HCEC 1CT (cell line): ENCODE data around the gene TIMP4.

Experiments
- DNase-seq: peaks from one replicate; pipeline ENCODE4 v3.0.0-alpha.2; 2017

The TIMP4 gene

DNA sequence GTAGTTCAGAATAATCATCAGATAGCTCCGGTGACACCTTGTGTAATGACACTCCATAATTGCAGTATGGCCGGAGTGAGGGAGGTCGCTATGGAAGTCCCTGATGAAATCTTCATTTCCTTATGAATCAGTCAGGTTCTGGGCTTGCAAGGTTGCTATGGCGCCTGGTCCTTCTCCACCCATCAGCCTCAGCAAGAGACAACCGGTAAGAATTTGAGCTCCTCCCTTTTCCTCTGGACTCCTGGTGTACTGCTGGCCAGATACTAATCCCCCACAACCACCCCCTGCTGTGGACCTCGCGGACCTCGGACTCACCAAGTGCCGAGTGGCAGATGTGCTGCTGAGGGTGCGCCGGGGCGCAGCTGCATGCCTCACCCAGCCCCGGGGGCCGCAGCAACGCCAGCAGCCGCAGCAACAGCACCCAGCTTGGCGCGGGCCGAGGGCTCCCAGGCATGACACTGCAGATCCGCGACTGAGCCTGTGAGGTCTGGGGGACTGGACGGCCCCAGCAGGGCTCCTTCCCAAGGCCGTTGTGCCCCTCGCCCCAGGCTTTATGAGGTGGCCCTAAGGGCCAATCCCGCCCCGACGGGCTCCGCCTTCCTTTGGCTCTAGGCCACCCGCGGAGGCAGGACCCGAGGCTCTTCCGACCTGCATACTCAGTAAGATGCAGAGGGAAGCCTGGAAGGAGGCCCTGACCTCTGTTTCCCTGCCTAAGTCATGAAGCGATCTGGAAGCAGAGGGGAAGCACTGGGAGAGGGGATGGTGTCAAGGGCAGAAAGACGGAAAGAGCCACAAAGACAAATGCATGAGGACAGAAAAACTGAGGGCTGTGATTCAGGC is at the start of gene TIMP4:
TIMP4 (minus strand) TSS at position 526 of the 840 bp plus-strand sequence; CDS start at position 454, 72 bp downstream.
- peak; percentile 53 for DNase-seq

DNA sequence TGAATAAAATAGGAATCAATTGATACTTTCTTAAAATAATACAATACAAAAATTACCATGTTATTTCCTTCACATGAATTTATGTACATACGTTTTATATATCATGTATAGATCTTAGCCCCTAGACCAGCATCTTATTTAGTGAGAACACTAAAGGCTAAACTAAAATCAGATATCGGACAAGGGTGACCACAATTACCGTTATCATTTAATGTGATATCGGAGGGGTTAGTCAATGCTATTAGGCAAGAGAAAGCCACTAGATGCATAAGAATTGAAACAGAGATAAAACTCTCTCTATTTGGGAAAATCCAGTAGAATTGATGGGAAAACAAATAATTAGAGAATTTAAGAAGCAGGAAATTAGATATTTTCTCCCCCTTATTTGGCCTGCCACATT is 46.5 kb upstream of the TIMP4 start:
- no peak for DNase-seq

- no peak for DNase-seq
Measured at GRCh38 chr3:12201813-12202212, 43.1 kb upstream of the TIMP4 start.

DNA sequence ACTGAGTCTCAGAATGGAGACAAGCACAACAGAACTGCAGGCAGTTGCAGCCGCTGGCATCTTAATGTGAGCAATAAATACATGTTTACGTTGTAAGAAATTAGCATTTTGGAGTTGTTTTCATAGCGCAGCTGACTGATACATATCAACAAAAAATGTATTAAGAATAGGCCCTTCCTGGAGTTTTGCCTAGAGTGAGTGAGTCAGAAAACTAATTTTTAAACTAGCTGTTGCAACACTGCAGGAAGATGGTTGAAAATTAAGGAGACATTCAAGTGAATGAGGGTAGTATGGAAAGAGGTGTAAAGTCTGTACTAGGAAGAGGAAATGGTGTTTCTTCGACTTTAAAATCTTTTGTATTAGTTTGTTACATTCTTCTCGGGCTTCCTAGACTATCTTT is 39.6 kb upstream of the TIMP4 start:
- DNase-seq, result peak; percentile 87

- no peak for DNase-seq
Measured at GRCh38 chr3:12197475-12197874, 38.8 kb upstream of the TIMP4 start.

DNA sequence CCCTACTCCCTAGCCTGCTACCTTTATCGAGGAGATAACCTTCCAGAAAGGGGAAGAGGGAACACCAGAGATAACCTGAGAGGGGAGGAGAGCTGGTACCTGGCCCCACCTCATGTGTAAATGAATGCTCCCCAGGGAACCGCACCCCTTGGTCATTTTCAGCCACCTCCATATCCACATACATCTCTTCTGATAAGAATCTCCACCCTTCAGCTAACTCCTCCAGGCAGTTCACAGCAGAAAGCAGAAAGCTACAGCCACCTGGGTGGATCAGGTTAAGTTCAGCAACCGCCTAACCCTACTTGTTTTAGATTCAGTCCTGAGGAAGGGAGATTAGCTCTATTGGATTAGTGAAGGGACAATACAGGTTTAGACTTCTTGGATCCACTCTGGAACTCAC is 38.0 kb upstream of the TIMP4 start:
- no peak for DNase-seq

- DNase-seq, result no peak
Measured at GRCh38 chr3:12195231-12195630, 36.5 kb upstream of the TIMP4 start.

DNA sequence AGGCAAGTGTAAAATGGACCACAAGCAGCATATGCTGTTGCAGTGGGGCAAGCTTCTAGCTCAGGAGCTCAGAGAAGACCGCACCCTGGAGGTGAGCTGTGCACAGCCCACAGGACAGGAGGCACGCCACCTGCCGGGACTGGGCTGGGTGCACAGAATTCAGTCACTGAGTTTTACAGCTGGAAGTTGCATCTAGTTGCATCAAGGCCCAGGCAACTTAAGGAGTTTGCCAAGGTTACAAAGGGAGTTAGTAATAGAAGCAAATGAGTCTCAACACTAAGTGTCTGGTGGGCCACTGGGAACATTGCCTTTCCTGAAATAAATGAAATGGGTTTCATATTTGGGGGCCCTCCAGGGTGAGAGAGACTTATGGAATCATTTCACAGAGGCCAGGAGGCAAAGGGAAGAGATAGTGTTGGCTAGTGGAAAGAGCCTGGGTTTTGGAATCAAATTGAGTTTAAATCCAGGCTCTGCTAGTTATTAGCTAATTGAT is 36.0 kb upstream of the TIMP4 start:
- DNase-seq, result peak; percentile 41

- peak; percentile 94 for DNase-seq
Measured at GRCh38 chr3:12194209-12194608, 35.5 kb upstream of the TIMP4 start.

GRCh38 chr3:12193485-12194165 is 34.9 kb upstream of the TIMP4 start:
- DNase-seq, result peak; percentile 100

DNA sequence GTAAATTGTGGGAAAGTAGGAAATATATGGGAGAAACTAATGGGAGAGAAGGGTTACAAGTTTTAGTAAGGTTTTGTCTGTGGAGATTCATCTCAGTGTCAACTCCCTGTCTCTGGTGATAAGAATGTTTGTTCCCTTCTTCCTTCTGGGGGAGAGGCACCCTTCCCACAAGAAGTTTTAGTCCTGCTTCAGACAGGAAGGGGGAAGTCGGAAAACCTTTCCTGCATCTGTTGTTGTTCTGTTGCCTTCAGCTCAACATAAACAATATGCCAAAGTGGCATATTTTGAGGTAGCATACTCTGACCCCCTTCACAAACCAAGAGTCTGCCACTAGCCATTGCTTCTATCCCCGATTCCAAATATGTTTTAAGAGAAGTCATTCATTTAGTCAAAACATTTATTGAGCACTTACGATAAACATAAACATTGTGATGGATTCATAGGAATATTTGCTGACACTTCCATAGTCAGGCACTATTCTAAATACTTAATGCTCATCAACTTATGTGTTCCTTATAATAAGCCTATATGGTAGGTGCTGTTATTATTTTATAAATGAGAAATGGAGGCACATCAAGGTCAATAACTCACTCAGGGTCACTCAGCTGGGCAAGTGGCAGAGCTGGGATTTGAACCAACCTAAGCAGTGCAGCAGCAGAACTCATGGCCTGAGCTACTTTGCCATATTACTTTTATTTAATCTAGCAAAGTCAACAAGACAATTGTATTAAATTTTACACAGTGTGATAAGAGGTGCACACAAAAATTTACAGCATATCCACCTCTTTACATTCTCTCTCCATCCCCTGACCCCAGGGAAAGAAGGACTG is 34.2 kb upstream of the TIMP4 start:
- DNase-seq, result peak; percentile 13

- no peak for DNase-seq
Measured at GRCh38 chr3:12192173-12192572, 33.5 kb upstream of the TIMP4 start.

DNA sequence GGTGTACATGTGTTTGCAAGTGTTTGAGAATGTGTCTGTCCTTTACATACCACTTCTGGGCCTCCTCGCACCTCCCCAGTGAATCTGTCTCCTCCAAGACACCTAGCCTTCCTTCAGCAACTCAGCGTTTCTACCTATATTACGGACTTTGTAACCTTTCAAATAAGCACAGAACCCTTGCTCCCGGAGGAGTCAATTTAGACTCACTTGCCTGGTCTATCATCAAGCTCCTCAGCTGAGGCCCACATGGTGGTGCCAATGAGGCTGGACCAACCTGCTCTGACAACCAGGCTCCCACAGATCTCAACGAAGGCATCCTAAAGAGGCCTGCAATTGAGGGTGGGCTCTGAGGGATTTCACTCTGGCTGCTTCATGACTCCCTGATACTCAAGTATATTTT is 32.8 kb upstream of the TIMP4 start:
- DNase-seq, result no peak

- DNase-seq, result no peak
Measured at GRCh38 chr3:12190832-12191231, 32.1 kb upstream of the TIMP4 start.

DNA sequence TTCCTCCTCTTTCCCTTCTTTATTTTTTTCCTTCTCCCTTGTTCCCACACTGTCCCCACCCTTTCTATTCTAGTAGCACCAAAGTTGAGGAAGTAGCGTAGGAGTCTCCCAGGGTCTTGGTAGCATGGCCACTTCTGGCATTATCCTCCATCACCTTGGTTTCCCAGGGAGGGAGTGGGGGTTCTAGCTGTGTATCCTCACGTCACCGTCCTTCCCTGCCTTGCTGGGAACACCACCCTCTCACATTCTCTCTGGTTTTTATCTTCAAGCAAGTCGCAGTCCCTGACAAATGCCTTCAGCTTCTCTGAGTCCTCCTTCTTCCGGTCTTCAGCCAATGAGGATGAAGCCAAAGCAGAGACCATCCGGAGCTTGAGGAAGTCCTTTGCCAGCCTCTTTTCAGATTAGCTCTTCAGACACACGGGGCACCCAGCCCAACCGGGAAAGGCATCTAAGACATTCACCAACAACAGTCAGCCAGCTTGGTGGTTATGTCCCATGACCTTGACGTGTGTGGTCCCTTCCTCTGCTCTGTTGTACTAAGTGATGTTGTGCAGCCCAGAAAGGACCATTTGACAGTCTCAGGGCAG is 31.6 kb upstream of the TIMP4 start:
- no peak for DNase-seq

- DNase-seq, result no peak
Measured at GRCh38 chr3:12188681-12189287, 30.1 kb upstream of the TIMP4 start.

DNA sequence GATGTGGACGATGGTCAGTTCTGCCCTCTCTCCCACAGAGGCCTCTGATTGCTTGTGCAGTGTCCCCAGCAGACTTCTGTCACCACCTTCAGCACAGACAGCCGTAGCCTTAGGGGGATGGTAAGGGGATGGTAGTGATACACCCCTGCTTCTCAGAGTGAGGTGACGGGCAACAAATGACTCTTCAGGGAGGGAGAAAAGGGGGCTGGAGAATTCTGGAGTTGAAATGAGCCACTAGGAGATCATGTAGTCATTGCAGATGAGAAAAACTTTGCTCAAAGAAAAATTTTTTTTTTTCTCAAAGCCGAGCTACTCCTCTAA is 29.6 kb upstream of the TIMP4 start:
- DNase-seq, result no peak

DNA sequence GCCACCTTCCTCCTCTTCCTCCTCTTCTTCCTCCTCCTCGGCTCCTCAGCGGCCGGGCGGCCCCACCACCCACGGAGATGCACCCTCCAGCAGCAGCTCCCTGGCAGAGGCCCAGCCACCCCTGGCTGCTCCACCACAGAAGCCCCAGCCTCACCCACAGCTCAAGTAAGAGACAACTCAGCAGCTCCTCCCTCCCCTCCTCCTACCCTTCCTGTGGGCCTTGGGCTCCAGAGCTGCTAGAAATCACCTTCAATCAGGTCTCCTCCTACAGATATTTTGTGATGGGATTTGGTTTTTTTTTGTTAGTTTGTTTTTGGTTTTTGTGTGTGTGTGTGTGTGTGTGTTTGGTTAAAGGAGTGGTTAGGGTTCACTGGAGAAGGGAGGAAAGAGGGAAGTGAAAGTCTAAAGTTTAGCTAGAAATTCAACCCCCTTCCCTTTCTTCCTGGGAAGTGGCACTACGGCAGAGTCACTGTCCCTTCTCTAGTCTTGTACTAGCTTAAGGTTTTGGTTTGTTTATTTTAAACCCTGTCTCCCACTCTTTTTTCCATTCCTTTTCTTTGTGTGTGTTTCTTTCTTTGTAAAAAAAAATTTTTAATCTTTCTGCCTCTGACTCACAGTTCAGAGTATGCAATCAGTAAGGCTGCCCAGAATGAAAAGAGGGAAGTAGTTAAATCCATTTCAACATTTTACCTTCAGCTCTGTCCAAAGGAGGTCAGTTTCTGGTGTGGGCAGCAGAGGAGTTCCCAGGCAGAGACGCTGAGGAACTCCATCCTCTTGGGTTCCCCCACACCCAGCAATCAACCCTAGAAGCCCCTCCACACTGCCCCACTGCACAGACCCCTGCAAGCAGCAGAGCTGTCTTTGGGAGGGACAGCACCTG is 29.0 kb upstream of the TIMP4 start:
- peak; percentile 74 for DNase-seq

GRCh38 chr3:12186515-12187286 is 28.0 kb upstream of the TIMP4 start:
- no peak for DNase-seq

GRCh38 chr3:12186046-12186445 is 27.3 kb upstream of the TIMP4 start:
- DNase-seq, result no peak
